HUDEP-2 (cell line): ENCODE data around the gene MBL2.

Experiments used
- DNase-seq, 76 experiments: peaks; one replicate each; lab custom pipeline; 2025; ENCODE audit not compliant: unreplicated experiment in 76 of 76; lab: John Stamatoyannopoulos, UW

MBL2 gene

DNA sequence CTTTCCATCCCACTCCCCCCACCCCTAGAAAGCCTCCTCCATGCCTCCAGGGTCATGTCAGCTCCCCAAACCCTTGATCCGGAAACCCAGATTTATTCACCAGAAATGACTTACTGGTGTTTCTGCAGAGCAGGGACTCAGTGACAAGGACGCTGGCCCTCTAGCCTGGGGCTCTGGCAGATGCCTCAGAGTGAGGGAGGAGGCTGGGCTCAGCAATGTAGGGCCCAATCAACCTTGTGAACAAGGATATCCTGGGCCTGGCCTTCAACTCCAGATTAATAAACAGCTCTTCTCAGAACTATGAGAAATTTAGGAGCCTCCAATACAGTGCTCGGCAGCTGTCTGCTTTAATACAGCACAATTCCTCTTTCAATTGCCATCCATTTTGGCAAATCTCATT lies at the start of gene MBL2:
Gene MBL2 (minus strand): TSS at position 162 of the 400 bp plus-strand sequence. CDS start 1,149 bp downstream, outside the sequence.
- DNase-seq: no peak

DNA sequence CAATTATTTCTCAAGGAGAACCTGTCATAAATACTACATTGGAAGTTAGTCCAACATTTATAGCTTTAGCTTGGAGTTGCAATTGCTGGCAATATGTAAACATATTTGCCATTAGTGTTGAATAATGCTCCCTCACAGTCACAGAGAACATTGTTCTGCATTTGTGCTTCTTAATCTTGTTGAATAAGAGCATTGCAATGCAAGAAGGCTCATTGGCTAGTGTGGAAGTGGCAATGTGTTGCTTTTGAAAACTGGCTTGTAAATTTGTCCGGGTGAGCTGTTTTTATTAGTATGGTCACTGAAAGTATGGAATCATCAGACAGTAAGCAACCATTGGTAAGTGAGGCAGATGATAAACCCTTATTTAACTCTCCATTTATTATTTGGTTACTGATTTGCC lies 47.7 kb upstream of the MBL2 start:
- DNase-seq: no peak

DNA sequence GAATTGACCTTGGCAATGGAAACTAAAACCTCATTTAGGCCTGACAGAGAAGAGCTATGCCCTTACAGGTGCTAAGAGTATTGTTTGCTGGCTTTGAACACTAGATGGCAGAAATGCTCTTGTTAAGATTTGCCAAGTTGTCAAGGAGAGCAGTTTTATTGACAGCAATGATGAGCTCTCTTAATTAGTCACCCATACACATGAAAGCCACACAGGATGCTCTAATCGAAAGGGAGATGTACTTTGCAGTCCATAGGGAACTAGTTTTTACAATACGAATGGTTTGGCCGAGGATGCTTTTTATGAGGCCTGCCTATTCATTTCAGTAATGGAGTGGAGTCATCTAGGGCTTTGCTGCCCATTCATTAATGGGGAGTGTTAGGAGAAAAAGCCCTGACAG lies 45.4 kb upstream of the MBL2 start:
- DNase-seq: peak in 31 of 76 experiments; percentile 3 to 75 (median 28)

DNA sequence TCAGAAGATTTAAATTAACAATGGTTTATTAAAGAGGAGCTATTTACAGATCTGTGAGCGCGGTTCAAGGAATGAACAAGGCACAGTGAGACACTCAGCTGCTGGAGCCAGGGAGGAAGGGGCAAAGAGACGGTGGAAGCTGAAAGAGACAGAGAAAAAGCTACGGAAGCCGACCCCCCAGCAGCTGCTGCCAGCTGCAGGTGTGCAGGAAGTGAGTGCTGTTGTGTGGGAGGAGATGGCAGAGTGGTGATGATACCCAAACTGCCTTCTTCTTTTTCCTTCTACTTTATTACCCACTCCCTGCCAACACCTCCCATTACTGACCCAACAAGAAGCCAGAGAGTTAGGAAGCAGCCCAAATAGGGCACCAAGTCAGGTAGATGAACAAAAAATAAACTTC lies 41.9 kb upstream of the MBL2 start:
- DNase-seq: no peak

DNA sequence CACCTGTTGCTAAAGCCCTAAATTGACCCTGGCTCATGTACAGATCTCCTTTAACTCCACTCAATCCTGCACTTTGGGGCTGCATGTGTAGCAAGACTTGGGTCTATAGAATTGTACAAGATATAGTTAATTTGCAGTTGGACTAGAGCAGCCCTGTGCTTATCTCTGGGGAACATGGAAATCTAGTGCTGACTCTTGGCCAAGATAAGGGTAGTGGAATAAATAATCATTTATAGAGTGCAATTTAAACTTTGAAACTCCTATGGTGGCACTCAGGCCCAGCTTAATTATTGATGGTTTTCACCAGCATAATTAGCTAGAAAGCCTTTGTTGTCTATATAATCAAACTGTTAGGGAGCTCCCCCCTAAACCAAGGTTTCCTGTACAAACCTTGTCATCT lies 39.2 kb upstream of the MBL2 start:
- peak in 34 of 76 experiments; percentile 3 to 63 (median 29) for DNase-seq

DNA sequence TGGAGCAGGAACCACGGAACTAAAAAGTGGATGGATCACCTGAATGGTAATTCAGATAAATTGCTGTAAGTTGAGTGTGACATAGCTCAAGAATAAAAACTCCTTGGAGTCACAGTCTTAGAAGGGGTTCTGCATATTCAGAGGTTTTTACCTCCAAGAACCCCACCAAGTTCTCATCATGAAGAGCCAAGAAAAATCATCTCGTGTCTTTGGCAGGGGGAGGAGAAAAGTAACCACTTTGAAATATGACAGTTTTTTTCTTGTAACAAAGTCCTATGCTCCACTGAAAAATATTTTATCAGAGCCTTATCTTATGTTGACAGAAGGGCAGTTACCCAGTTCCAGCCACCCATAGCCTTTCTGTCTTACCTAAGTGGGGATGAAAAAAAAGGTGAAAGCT lies 38.2 kb upstream of the MBL2 start:
- DNase-seq: peak in 18 of 76 experiments; percentile 6 to 72 (median 44)

DNA sequence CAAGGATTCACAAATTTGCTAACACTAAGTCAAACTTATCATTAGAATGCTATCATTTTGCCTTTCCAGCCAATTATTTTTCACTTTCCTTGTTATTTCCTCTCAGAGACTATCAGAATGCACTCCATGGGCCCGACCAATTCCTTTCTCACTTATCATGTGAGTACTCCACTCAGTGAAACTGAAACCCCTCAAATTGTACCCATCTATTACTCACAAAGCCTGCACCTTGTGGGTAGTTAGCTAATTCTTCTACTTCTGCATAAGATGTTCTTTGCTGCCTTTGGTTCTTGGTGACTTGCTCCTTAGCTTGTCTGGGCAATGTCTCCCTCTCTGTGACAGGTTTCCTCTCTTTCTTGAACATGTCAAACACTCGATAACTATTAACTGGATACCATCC lies 35.2 kb upstream of the MBL2 start:
- DNase-seq: no peak

DNA sequence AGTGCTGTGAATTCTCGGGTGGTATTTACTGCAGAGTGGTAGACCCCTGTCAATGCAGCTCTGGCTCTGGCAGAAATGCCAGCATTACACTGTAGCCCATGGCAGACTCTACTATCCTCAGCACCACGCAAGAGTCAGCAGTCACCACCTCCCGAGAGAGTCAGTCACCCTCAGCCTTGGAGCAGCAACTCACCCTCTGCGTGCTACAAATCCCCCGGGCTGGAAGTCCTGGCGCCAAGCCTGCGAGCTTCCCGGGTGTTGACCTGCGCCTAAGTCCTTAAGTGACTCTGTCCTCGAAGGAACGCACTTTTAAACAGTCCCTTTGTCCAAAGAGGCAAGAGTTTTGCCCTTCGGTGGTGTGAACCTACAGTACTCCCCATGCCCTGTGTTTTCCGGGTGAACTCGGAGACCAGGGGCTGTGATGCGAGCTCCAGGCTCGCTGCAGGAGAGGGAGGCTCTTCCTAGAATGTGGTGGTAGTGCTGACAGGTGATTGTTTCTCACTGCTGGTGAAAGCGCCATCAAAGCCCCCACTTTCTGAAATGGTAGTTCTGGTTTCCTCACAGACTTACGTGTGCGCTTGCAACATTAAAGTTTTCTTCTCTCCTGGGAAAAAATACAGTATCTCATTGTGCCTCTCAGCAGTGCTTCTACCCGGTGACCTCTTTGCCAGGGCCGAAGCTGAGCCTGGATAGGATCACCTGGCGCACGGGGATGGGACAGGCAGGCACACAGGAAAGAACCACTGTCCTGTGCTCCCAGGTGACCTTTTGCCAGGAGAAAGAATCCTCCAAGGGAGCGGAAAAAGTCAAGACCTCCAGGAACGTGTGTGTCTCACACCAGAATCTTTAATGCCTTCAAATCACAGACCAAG lies 33.1 kb upstream of the MBL2 start:
- no peak for DNase-seq

DNA sequence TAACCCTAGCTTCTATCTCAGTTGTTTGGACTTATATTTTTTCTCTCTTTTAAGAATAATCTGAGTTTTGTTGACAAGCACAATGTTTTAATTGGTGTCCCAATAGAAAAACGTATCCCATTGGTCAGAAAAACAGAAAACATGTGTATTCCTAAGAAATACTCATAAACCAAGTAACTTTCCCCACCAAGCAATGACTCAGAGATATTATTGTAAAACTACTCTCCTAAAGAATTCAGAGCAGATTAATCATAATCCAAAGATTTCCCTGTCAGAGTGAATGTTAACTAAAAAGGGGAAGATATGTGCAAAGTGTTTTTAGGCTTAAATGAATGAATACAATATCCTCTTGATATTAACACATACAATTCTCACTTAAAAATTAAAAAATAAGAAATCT lies 29.4 kb upstream of the MBL2 start:
- DNase-seq: no peak

DNA sequence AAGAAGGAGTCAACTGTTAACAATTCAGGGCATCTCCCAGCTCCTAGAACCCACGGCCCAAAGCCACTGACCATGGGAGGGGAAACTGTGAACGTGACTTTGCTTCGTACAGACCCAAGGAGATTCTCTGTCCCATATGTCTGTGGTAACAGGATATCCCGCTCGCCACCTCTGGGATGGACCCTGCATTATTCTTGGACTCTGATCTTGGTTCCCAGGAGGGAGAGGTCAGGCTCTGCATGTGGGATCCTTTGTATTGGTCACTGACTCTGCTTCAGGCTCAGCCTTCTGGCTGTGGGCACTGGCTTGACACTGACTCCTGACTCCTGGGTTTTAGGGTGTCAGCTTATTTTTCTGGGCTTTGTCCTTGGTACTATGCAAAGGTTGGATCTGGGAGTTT lies 13.5 kb upstream of the MBL2 start:
- no peak for DNase-seq

DNA sequence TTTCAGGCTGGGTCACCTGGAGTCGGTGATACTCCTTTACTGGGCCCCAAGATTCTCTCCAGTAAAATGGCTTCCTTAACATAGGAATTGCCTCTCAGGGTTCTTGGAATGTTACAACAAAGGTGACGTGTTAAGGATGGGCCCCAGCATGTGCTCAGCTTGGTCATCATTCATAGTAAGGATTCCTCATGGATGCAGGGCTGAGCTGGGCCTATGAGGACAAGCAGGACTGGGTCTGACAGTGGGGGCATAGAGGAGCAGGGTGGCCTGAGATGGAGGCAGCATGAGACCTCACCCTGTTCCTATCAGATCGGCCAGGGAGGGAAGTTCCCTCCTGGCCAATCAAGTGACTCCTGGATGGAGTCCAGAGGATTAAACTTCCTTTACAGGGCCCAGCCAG lies 12.8 kb upstream of the MBL2 start:
- DNase-seq: peak in 13 of 76 experiments; percentile 2 to 37 (median 9)

DNA sequence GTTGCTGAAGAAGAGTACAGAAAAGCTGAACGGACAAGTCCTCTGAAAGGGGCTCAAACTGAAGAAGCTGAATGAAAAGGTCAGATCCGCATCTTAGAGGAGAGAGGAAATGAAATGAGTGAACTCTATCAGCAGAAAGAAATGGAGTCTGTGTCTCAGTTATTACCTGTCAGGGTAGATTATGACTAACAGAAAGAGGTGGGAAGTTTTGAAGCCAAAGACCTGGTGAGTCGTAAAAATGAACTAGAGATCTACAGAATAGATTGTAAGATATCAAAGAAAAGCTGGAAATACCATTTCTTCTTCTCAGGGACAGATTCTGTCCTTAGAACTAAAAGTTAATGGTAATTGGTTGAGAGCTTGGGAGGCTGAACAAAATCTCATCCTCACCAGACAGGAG lies 11.1 kb upstream of the MBL2 start:
- no peak for DNase-seq

DNA sequence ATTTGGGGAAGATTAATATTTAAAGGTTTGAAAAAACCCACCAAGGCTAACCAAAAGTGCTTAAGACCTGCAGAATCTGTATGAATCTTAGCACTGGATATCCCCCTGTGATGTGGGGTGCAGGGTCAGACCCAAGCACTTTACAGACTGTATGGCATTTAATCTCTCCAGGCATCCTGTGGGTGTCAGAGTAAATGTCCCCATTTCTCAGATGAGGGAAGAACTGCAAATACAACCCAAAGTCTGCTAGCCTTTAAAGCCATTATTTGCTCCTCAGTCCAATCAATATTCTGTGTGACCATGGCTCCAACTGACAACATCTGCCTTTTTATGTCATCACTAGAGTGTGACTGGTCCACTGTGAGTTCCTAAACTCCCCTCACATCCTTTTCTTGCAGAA lies 10.0 kb upstream of the MBL2 start:
- no peak for DNase-seq

DNA sequence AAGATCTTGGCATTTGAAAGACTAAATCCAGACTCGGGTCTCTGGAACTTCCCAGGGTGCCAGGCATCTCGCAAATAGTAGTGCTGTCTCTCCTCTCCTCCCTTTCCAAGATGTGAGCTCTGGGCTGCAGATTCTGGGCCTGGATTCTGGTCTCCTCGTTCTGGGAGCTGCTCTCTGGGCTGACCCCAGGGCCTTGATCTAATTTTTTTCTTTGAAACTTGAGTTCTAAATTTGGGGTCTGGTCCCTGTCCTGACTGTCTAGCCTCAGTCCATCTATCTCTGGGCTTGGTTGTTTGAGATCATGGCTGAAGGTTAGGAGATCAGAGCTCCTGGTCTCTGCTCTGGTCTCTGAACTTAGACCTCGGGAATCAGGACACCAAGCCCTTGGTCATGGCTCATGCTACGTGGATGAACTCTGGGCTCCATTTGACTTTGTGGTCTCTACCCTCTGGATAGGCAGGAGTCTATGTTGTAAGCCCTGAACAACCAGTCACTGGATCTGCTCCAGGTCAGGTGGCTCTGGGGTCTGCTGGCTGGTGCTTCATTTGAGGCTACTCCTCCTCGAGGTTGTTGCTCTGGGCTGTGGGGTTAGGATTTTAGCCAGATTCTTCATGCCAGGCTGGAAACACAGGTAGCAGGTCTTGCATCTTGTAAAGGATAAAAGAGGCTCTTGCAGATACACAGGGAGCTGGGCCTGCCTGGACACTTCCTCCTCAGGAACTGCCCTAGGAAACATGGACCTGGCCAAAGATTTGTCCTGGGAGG lies 8.0 kb upstream of the MBL2 start:
- DNase-seq: no peak

DNA sequence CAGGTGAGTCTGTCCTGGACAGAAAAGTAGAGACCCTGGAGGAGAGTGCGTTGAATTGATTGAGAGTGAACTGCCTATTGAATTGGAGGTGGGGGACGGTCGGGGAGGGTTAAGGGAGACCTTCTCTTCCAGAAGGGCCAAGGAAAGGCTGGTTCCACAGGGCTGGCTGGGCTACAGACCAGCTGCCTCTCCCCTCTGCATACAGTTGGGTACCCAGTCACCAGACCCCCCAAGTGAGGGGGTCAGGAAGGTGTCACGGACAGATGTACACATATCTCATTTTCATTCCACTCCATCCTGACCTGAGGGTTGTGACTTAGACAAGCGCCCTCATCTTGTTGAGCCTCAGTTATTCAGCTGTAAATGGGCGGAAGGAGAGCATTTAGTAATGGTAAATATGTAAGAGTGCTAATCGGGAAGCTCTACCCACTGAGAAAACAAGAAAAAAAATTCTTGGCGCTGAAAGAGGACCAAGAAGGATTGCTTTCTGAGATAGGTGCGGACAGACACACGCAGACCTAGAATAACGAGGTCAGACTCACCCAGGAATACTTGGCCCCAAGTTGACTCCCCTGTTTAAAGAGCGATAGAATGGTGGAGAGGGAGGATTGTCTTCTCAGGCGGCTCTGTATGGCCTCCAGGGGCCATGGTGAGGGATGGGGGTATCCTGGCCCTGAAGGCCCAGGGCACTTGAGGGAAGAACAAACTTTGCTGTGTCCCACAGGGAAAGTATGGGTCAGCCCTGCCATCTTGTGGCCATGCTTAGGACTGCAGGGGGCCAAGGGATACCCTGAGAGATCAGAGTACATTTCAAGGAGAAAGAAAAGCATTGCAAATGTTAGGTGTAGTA lies 7.2 kb upstream of the MBL2 start:
- peak in 60 of 76 experiments; percentile 4 to 84 (median 50) for DNase-seq

DNA sequence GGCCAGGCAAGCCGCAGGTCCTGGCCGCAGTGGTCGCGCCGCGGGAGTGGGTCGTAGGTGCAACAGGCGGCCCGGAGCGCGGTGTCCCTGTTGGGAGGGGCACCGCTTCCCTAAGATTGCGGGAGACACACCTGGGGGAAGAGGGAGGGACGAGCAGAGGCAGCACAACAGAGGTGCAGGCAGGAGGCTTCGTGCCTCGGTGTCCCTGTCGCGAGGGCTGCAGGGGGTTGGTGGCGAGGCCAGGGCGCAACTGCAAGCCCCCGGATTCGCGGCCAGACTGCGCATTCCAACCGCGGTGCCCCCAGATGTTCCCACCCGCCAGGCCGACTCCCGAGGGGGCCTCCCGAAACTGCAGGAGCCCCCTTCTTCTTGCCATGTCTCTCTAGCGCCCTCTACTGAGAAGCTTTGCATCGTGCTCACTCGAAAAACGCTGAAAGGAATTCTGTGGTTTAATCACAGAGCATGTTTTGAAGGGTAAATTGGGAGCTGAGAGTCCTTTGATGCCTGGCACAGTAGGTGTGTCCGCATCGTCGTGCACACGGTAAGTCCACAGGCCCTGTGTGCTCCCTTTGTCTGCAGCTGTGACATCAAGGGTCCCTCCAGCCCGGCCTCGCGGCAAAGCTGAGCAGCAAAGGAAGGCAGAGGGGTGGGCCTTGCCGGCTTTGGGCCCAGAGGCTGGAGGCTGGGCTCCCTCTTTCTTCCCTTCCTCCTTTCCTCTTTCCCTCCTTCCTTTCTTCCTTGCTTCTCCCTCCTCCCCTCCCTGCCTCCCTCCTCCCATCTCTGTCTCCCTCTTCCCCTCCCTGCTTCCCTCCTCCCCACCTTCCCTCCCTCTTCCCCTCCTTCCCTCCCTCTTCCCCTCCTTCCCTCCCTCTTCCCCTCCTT lies 6.2 kb upstream of the MBL2 start:
- DNase-seq: peak in 15 of 76 experiments; percentile 3 to 43 (median 7)

DNA sequence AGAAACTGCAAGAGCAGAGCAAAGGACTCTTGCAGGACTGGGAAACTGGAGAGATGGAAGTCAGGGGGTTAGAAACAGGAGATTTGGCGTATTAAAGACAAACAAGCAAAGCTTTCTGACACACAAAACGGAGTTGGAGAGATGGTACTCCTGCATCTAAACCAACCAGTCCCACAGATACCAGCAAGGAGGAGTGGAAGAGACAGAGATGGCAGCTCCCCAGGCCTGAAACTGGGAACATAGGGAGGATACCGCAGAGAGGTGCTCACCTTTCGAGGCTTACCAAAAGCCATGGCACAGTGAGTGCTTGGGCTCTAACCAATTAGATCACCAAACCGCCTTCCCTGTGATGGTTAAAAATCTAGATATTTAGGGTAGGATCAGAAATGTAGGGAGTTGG lies 4.8 kb upstream of the MBL2 start:
- no peak for DNase-seq

DNA sequence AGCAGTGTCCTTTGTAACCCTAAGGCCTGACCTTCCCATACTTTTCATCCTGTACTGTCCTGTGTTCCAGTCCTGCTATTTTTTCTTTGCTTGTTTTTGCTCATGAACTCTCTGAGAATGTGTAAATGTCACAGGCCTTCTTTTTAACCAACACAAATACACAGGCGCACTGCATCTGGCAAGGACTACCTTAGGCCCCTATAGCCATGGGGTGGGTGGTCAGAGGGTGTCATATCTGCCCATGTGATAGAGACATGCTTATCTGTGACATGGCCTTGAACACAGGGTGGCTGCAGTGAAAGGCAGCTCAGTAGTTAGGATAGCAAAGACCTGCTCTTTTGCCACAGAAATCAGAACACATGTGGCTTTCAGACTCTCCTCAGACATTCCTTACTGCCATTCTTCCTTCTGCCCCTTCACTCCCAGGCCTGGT lies 3.9 kb upstream of the MBL2 start:
- DNase-seq: peak in 2 of 76 experiments; percentile 2 to 3

DNA sequence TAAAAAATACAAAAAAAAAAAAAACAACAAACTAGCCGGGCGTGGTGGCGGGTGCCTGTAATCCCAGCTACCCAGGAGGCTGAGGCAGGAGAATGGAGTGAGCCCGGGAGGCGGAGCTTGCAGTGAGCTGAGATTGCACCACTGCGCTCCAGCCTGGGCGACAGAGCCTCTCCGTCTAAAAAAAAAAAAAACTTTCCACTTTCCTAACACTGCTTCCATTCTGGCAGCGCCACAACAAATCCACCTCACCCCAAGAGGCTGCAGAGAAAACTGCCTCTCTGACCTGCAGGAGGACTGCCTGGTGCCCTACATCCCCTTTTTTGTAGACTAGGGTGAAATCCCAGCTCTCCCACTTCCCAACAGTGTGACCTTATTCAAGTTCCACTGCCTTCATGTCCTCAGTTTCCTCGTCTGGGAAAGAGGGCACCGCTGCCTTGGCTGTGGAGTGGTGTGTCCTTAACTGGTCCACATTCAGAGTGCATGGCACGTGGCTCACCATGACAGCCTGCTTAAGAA lies 2.6 kb upstream of the MBL2 start:
- no peak for DNase-seq
